ENCODE data around the gene SLU7. TPM values are rescaled to one million over a fixed set of nuclear protein-coding genes. Genes with fewer than 3 reads are reported as not detected.

SLU7 gene
- total and polyA plus RNA-seq, 2 donors (not counting 3 experiments of a cell fraction or from before 2014, with no cell fraction given): 10.2 to 48.2 TPM

DNA sequence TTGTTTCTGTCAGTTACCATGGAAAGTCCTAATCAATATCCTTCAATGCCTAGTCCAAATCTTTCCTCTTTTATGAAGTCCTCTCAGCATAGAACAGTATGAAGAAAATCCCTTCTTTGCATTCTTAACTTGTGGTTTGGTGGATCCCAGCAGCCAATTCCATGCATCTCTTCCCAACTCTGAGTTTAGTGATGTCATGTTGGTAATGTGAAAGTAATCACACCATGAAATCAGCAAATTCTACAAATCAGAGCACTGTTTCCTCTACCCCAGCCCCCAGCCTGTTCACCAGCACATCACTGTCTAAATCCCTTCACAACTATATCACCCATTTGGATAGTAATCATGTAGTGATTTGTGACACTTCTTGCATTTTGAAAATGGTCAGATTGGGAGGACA is 43.7 kb downstream of the SLU7 start:
- TF ChIP-seq FOS (IDR thresholded peaks at IDR 0.05; ENCODE audit: borderline replicate concordance, insufficient read depth, low read length) (no peak), GATA2 (IDR thresholded peaks at IDR 0.05; ENCODE audit: insufficient read depth, insufficient read length, low read depth, low read length) (no peak), MYC (IDR thresholded peaks at IDR 0.05; ENCODE audit: low read depth, low read length) (no peak), POLR2A (IDR thresholded peaks at IDR 0.05; ENCODE audit: low read depth, low read length) (no peak), JUN (IDR thresholded peaks at IDR 0.05; ENCODE audit: borderline replicate concordance, insufficient read depth, insufficient read length, low read depth) (no peak)
- H3K4me3 ChIP-seq (replicated peaks in 1 of 3; ENCODE audit: insufficient read depth in 1 of 3, low read depth in 1 of 3, low read length in 3 of 3): no peak overlapping the region
- ChIA-PET POLR2A (no interaction called here), CTCF (no interaction called here)
- H4K20me1 ChIP-seq (replicated peaks; ENCODE audit: control insufficient read depth, extremely low read depth, insufficient read depth, low read length): no peaks in the 10 kb centered on the region
- FAIRE-seq: no peak
- intact Hi-C loops (cut with micrococcal nuclease) (no loop called here), dilution Hi-C loops (cut with MboI; ENCODE audit: extremely low pct_ligation_motif_present, low sequenced_read_pairs) (no loop called here)
- H3K9me3 ChIP-seq (replicated peaks; ENCODE audit: control insufficient read depth, insufficient read depth, low read length): no peaks in the 10 kb centered on the region
- DNase-seq (ENCODE audit: low read depth, low spot score): no peak
- H3K4me2 ChIP-seq (ENCODE audit: insufficient read depth, low read length): no peak overlapping the region
- H3K27ac ChIP-seq (ENCODE audit: insufficient read depth, low read depth, low read length): no peak overlapping the region
- H3K79me2 ChIP-seq (ENCODE audit: control insufficient read depth, insufficient read depth, low read length): no peaks in the 10 kb centered on the region
- peaks cover 3% of the 10 kb centered on the region for H3K4me1 ChIP-seq (ENCODE audit: control insufficient read depth, extremely low read depth, insufficient read depth, low read length)
- peaks cover 53 to 69% of the 10 kb centered on the region in 2 experiments for H3K27me3 ChIP-seq (ENCODE audit: control insufficient read depth in 2 of 2, insufficient read depth in 2 of 2, low read length in 2 of 2)
- H3K36me3 ChIP-seq (ENCODE audit: control insufficient read depth in 2 of 2, extremely low read depth in 1 of 2, insufficient read depth in 2 of 2, low read length in 2 of 2): no peaks in the 10 kb centered on the region
- H3K9ac ChIP-seq (replicated peaks; ENCODE audit: extremely low read depth, insufficient read depth, low read length): no peak overlapping the region
- no TSS peak for BruUV-seq (replicated peaks)
- no peak overlapping the region for H2AFZ ChIP-seq (ENCODE audit: low read depth, low read length)
- H3K9me1 ChIP-seq (replicated peaks; ENCODE audit: control insufficient read depth, extremely low read depth, insufficient read depth, low read length): no peaks in the 10 kb centered on the region

DNA sequence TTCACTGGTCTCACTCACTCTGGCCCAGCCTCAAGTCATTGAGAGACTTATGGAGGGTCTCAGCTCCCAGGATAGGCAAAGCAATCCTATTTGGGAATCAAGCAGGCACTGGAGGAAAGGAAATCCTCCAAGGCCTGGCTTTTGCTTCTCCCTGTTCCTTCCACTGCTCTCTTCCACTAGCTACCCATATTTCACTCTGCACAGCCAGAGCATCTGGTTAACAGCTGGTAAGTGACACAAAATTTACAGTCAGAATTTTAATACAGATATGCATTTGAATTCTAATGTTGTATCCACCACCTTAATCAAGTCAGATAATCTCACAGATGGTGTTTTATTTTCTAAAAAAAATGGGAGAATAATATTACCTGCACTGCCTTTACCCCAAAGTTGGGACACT is 47.6 kb downstream of the SLU7 start:
- H3K4me1 ChIP-seq (ENCODE audit: control insufficient read depth, extremely low read depth, insufficient read depth, low read length): peaks cover 7% of the 10 kb centered on the region
- no peaks in the 10 kb centered on the region for H3K9me1 ChIP-seq (replicated peaks; ENCODE audit: control insufficient read depth, extremely low read depth, insufficient read depth, low read length)
- TF ChIP-seq FOS (IDR thresholded peaks at IDR 0.05; ENCODE audit: borderline replicate concordance, insufficient read depth, low read length) (no peak), JUN (IDR thresholded peaks at IDR 0.05; ENCODE audit: borderline replicate concordance, insufficient read depth, insufficient read length, low read depth) (no peak), GATA2 (IDR thresholded peaks at IDR 0.05; ENCODE audit: insufficient read depth, insufficient read length, low read depth, low read length) (no peak), POLR2A (IDR thresholded peaks at IDR 0.05; ENCODE audit: low read depth, low read length) (no peak)
- TF ChIP-seq, protein P1, sequence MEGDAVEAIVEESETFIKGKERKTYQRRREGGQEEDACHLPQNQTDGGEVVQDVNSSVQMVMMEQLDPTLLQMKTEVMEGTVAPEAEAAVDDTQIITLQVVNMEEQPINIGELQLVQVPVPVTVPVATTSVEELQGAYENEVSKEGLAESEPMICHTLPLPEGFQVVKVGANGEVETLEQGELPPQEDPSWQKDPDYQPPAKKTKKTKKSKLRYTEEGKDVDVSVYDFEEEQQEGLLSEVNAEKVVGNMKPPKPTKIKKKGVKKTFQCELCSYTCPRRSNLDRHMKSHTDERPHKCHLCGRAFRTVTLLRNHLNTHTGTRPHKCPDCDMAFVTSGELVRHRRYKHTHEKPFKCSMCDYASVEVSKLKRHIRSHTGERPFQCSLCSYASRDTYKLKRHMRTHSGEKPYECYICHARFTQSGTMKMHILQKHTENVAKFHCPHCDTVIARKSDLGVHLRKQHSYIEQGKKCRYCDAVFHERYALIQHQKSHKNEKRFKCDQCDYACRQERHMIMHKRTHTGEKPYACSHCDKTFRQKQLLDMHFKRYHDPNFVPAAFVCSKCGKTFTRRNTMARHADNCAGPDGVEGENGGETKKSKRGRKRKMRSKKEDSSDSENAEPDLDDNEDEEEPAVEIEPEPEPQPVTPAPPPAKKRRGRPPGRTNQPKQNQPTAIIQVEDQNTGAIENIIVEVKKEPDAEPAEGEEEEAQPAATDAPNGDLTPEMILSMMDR (IDR thresholded peaks at IDR 0.05; ENCODE audit: extremely low read depth in 1 of 2, insufficient read depth in 1 of 2, low read depth in 1 of 2, low read length in 2 of 2): no peak
- BruUV-seq (replicated peaks): no TSS peak
- CTCF ChIA-PET: interaction anchor here (1.0 to 2.9 kb wide), 4 partner anchors 9 to 350 kb away, joined by 3 to 23 read pairs (median 12); no protein-coding TSS in a partner anchor
- H3K9ac ChIP-seq (replicated peaks; ENCODE audit: extremely low read depth, insufficient read depth, low read length): no peak overlapping the region
- DNase-seq (ENCODE audit: low read depth, low spot score): no peak
- no peaks in the 10 kb centered on the region for H3K9me3 ChIP-seq (replicated peaks; ENCODE audit: control insufficient read depth, insufficient read depth, low read length)
- H3K4me3 ChIP-seq (replicated peaks in 1 of 3; ENCODE audit: insufficient read depth in 1 of 3, low read depth in 1 of 3, low read length in 3 of 3): no peak overlapping the region
- H4K20me1 ChIP-seq (replicated peaks; ENCODE audit: control insufficient read depth, extremely low read depth, insufficient read depth, low read length): no peaks in the 10 kb centered on the region
- H3K4me2 ChIP-seq (ENCODE audit: insufficient read depth, low read length): no peak overlapping the region
- no peak overlapping the region for H3K27ac ChIP-seq (ENCODE audit: insufficient read depth, low read depth, low read length)
- no peak overlapping the region for H2AFZ ChIP-seq (ENCODE audit: low read depth, low read length)
- intact Hi-C loops (cut with micrococcal nuclease): no loop called here
- FAIRE-seq: no peak
- POLR2A ChIA-PET: no interaction called here
- no peaks in the 10 kb centered on the region for H3K36me3 ChIP-seq (ENCODE audit: control insufficient read depth in 2 of 2, extremely low read depth in 1 of 2, insufficient read depth in 2 of 2, low read length in 2 of 2)
- dilution Hi-C loops (cut with MboI; ENCODE audit: extremely low pct_ligation_motif_present, low sequenced_read_pairs): no loop called here
- H3K27me3 ChIP-seq (ENCODE audit: control insufficient read depth in 2 of 2, insufficient read depth in 2 of 2, low read length in 2 of 2): peaks cover 58 to 66% of the 10 kb centered on the region in 2 experiments
- H3K79me2 ChIP-seq (ENCODE audit: control insufficient read depth, insufficient read depth, low read length): no peaks in the 10 kb centered on the region
